Left colon (tissue), 2 donors: ENCODE results near the gene NOTO. TPM values are rescaled to one million over a fixed set of nuclear protein-coding genes. Genes with fewer than 3 reads are reported as not detected.
"Not testable (repeated sequence)": the region's sequence is repeated elsewhere in the genome, so short reads cannot be mapped to it uniquely, and the experiment has no call there.

Source experiments
- ATAC-seq: fragments of 200-7000 bp; cut with Tn5 transposase; one replicate; pipeline ENCODE4 v1.9.1; 2020; ENCODE audit warnings: mild to moderate bottlenecking, moderate library complexity
- DNase-seq, 2 donors: peaks; one replicate each; pipeline ENCODE4 v3.0.0-alpha.2; 2020
- intact Hi-C, 2 donors: fragments of 100-400 bp; cut with DNase I in 1 of 2; cut with micrococcal nuclease in 1 of 2; formaldehyde crosslinking; loops; one replicate each; pipeline versions ENCODE4 v1.11.2 to v1.14.0; 2022; cut with DNase I, micrococcal nuclease
- long read RNA-seq: library from polyadenylated mRNA; unstranded; transcript quantifications from one replicate; pipeline ENCODE4 v2.0.0, GENCODE V29; 2021
- total RNA-seq, 2 donors: library from RNA; stranded (reverse); fragmentation: NEBNext Ultra II Directional; extraction: Animal tissue kit (Norgen Biotek cat#: 25700); gene quantifications; one replicate each; pipeline ENCODE4 v1.2.1, GENCODE V29; 2021
- donor health status: DM: no; HTN: no; CAD: no.
- donor health status: DM: yes; HTN: yes; CAD: no.

NOTO gene
- under 1 TPM in 1 of 2 donors, not detected in 1; 0.08 TPM for total RNA-seq
- long read RNA-seq: 0 reads

DNA sequence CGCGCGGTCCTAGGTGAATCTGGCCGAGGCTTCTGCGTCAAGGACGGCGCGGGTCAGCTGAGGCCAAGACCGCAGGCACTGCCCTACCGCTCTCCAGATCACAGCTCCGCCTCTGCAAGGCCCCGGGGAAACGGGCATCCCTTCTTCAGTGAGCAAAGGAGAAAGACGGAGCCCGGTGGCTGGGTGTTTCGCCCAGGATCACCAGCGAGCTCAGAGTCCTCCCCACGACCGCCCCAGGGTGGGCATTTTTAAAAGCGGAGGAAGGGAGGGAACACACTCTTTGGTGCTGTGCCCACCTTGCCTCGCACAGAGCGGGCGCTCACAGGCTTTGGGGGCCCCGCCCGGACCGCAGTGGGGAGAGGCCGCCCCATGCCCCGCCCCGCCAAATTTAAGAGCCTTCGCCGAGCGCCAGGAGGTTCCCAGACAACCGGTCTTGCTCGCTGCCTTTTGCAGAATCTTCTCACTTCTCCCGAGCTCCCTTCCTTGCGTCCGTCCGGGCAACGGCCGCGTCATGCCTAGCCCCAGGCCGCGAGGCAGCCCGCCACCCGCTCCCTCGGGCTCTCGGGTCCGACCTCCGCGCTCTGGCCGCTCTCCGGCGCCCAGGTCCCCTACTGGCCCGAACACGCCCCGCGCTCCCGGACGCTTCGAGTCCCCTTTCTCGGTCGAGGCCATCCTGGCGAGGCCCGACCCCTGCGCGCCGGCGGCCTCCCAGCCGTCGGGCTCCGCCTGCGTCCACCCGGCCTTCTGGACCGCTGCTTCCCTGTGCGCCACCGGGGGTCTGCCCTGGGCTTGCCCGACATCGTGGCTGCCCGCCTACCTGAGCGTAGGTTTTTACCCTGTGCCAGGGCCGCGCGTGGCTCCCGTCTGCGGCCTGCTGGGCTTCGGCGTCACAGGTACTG, at the start of gene NOTO:
Gene NOTO, plus strand, starts transcription at position 419 of the 899 bp plus-strand sequence. Its CDS starts 93 bp downstream, at position 512.
- peak in 1 of 2 donors; percentile 16 for DNase-seq
- intact Hi-C loops: no loop called here
- peak; percentile 44 for ATAC-seq

GRCh38 chr2:73156539-73157124, 45.7 kb upstream of the NOTO start:
- intact Hi-C loops: loop anchor here in 1 of 2 donors (10.0 kb wide), 1 partner anchor 62 kb away; no protein-coding TSS in a partner anchor
- DNase-seq (peak in 1 of 2 donors; percentile 63), ATAC-seq (peak; percentile 83)

DNA sequence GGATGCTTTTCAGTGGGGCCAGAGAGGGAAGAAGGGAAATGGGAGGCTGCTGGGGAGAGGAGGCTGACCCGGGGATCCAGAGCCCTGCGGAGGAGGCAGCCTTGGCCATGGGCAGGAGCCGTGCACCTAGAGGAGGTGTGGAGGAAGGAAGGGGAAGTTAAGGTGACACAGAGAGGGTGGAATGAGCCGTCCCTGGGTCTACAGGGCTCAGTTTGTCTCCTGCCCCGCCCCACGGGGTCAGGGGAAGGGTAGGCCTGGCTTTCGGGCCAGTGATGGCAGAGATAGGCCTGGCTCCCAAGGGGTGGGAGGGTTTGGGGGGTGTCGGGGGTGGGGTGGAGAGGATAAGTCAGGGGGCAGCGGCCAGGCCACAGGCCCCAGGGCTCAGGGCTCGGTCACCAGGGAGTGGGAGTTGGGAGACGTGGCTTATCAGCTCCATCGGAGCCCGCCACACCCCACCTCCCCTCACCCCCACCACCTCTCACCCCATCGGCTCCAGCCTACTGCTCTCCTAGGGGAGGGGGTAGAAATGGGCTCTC, 39.5 kb upstream of the NOTO start:
- intact Hi-C loops: loop anchor here (5.0 to 10.0 kb wide), 2 partner anchors 171 to 268 kb away; no protein-coding TSS in a partner anchor
- DNase-seq: no peak
- no peak for ATAC-seq

GRCh38 chr2:73163483-73164367, 38.6 kb upstream of the NOTO start:
- ATAC-seq (peak; percentile 87), DNase-seq (peak in 1 of 2 donors; percentile 66)
- intact Hi-C loops: loop anchor here (2.0 to 10.0 kb wide), 3 partner anchors 79 to 269 kb away; no protein-coding TSS in a partner anchor

DNA sequence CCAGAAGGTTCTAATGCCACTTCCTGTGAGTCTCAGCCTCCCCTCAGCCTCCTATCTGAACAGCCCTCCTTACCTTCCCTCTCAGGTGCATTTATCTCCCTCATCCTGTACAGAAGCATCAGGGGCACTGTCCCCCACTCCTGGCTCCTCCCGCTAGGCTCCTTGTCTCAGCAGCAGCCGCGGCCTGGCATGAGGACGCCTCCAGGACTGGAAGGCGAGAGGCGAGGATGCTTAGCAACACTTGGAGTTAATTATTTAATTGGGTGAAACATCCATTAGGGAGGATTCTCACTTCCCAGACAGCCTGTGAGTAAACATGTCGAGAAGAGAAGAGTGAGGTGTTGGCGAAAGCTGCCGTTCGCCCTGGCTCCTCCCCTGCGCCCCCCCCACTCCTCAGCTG, 36.4 kb upstream of the NOTO start:
- DNase-seq, ATAC-seq: not testable (repeated sequence)
- intact Hi-C loops: loop anchor here (2.0 to 10.0 kb wide), 2 partner anchors 81 to 271 kb away; no protein-coding TSS in a partner anchor

DNA sequence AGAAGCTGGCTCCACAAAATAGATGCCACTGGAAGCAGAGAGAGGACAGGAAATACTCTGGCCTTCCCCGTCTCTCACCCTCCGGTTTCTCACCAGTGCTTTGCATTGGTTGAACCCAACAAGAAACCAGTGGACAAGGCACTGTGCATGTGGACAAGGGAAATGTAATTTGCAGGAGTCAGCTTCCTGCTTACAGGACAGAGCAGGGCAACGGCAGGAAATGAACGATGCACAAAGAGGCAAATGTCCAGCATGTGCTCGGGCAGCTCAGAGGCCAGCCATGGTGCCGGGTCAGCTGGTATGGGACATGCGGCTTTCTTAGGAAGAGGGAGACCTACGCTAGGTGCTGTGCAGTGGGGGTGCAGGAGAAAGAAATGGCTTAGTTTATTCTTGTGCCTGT, 35.6 kb upstream of the NOTO start:
- not testable (repeated sequence) for ATAC-seq, DNase-seq
- intact Hi-C loops: loop anchor here in 1 of 2 donors (10.0 kb wide), 1 partner anchor 272 kb away; no protein-coding TSS in a partner anchor

DNA sequence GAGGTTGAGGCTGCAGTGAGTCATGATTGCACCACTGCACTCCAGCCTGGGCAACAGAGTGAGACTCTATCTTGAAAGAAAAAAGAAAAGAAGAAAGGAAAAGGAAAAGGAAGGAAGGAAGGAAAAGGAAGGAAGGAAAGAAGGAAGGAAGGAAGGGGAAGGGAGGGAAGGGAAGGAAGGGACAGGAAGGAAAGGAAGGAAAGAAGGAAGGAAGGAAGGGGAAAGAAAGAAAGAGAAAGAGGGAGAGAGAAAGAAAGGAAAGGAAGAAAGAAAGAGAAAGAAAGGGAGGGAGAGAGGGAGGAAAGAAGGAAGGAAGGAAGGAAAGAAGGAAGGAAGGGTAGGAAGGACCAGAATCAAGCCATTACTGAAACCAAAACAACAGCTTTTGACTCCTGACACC, 34.0 kb upstream of the NOTO start:
- ATAC-seq, DNase-seq: not testable (repeated sequence)
- intact Hi-C loops: loop anchor here in 1 of 2 donors (10.0 kb wide), 1 partner anchor 274 kb away; no protein-coding TSS in a partner anchor

DNA sequence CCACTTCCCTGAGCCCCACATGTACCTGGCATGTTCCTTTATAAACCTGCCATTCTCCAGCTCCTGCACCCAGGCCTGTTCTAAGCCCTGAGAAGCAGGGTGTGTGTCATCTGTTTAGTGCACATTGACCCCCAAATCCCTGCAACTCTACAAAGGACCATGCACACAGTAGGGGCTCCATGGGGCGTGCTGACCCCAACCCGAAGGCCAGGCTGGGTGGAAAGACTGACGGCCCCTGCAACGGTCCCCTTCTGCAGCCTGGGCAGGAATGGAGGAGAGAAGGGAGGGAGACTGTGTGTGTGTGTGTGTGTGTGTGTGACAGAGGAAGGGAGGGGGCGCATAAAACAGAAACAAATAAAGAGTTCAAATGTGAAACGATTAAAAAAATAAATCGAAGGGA, 32.0 kb upstream of the NOTO start:
- ATAC-seq, intact Hi-C loops, DNase-seq: not testable (repeated sequence)

- DNase-seq (no peak), ATAC-seq (no peak)
- intact Hi-C loops: no loop called here
Observed at GRCh38 chr2:73172963-73173362, 29.4 kb upstream of the NOTO start.

GRCh38 chr2:73173781-73174180, 28.6 kb upstream of the NOTO start:
- no peak for DNase-seq
- no peak for ATAC-seq
- intact Hi-C loops: no loop called here

DNA sequence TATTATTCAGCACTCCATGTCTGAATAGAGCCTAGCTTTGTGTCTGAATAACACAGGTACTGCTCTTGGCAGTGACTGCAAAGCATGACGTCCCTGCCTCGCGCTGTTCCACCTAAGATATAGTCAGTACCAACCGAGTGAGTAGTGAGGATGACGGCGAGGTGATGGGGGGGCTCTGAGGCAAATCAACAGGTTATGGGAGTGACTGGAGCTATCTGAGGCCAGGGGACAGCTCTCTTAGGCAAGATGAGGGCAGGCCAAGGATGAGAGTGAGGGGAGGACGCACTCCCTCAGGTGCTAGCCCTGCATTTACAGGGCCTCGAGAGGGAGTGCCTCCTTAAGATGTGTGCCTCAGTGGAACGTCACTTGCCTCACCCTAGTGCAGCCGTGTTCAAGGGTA, 28.1 kb upstream of the NOTO start:
- DNase-seq: no peak
- ATAC-seq: no peak
- intact Hi-C loops: no loop called here

GRCh38 chr2:73174941-73175662, 27.3 kb upstream of the NOTO start:
- ATAC-seq (no peak), DNase-seq (no peak)
- intact Hi-C loops: no loop called here

DNA sequence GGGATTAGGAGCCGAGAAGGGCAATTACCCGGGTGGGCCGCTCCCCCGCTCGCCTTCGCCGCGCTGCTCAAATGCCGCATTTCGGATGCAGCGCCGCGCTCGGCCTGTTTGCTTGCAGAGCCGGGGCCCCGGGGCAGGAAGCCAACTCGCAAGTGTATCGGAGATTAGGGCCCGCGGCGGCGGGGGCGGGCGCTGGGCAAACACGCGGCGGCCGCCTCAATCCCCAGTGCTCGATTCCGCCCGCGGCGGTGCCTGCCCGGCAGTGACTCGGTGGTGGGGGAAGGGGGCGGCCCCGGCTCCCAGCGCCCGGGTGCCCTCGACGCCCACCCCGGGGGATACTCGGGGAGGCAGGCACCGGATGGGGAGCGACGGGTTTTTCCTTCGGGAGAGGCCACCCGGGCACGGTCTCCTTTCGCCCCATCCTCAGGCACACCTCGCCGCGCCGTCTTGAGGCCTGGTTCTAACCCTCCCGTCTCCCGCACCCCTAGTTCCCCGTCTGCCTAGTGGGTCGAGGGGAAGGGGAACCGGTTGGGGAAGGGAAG, 26.6 kb upstream of the NOTO start:
- intact Hi-C loops: no loop called here
- DNase-seq: peak; percentile 59 to 85
- ATAC-seq: peak; percentile 58

DNA sequence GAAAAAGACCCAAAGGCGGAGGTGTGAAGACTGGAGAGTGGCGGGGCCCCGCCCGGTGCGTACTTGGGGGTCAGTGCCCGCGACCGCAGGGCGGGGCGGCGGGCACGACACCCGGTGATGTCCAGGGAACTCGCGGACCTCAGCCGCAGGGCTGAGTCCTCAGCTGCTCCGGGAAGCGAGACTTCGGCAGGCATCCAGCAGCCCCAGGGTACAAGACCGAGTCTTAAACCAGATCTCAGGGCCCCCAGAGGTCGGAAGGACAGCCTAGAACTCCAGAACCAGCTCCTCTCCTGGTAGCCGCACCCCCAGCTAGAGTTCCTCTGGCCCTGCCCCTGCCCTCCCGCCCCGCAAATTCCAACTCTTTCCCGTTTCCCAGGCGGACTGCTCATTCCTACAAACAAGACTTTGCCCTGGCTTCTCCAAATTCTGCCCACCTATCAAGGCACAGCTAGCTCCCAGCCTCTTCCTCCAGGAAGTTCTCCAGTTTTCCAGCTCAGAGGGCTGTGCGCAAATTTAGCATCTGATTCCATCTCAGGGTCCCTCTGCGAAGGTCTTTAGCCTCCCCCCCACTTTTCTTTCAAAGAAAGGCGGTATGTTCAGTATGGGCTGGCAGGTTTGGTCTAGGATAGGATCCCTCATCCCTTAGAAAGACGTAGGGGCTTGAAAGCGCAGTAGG, 26.0 kb upstream of the NOTO start:
- peak in 1 of 2 donors; percentile 41 for DNase-seq
- ATAC-seq: peak; percentile 39
- intact Hi-C loops: no loop called here

DNA sequence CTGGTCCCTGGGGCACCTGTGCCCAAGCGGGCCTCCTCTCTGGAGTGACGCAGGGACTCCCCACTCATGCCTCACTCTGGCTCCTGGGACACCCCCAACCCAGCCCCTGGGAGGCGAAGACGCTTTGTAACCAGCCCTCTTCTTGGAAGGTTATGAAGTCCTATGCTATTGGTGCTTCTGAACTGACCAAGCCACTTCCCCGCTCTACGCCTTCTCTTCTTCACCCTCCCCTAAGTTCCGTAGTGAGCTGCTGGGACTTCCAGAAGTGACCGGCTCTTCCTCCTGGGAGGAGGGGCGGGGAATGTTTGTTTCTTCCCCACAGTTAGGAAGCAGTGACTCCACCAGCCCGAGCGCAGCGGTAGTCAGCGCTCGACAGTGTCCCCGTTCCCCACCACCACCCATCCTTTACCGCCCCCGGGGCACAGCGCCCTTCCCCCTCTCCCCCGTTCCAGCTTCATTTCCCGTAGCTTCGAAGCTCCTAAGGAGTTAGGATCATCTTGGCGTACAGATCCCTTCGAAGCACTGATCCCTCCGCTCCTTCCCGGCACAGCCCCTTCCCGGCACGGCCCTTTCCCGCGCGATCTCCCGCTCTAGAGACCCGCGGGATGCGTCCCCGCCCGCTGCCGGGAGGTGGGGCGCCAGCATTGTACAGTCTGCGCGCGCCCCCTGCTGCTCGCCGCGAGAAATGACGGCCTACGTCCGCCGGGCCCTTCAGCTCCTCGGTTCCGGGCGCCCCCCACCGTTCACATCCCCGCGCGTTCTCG, 25.3 kb upstream of the NOTO start:
- intact Hi-C loops: no loop called here
- ATAC-seq: peak; percentile 90

DNA sequence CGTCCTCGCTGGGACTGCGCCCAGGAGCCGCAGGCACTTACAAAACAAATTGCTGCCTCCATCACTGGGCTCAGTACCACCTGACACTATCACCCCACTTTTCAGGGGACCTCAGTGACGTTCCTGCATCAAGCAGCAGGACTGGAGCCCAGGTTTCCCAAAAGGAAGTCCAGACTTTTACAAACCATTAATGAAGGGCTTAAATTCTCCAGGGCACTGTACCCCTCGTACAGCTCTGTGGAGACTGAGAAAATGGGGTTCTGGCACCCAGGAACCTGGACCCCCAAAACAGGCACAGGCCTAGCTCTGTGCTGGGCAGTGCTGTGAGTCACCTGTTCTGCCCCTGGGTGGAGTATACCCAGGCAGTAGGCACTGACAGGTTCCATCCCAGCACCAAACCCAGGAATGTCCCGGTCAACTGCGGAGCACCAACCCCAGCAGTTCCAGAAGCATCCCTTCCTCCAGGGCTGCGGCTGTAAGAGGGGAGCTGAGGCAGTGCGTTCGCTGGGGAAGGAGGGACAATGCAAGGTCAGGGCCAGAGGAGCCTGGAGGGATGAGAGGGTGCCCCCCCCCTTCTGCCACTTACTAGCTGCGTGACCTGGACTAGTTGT, 24.6 kb upstream of the NOTO start:
- DNase-seq: no peak
- no peak for ATAC-seq
- intact Hi-C loops: no loop called here

More for the DNA sequence above, 25.3 kb upstream of the NOTO start:
- peak; percentile 77 to 93 for DNase-seq
